Right hindlimb (tissue), 1 donor: ENCODE data around the gene TMTC2.
"Not testable (repeated sequence)": the region's sequence is repeated elsewhere in the genome, so short reads cannot be mapped to it uniquely, and the experiment has no call there.

Experiments used
- DNase-seq: peaks from one replicate; pipeline ENCODE4 v3.0.0-alpha.2; 2018

Gene TMTC2

GRCh38 chr12:83092129-83092528, 405.4 kb downstream of the TMTC2 start:
- no peak for DNase-seq

DNA sequence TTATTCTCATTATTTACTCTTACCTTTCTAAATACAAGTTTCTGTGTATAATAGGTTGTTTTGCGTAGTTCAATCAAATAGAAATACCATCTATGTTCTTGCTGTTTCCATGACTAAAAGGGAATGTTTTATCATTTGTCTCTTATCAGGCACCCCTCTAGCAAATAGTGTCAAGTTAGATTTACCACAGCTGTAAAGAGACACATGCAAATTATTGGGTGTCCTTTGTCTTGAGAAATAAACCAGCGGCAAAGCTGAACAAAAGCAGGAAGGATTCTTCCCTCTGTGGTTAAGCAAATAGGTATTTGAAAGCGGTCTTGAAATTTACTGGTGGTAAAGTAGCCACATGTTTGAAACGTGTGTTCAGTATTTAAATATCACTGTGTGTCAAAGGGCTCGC, 405.9 kb downstream of the TMTC2 start:
- DNase-seq, result no peak

GRCh38 chr12:83093426-83093825, 406.7 kb downstream of the TMTC2 start:
- DNase-seq, result no peak

DNA sequence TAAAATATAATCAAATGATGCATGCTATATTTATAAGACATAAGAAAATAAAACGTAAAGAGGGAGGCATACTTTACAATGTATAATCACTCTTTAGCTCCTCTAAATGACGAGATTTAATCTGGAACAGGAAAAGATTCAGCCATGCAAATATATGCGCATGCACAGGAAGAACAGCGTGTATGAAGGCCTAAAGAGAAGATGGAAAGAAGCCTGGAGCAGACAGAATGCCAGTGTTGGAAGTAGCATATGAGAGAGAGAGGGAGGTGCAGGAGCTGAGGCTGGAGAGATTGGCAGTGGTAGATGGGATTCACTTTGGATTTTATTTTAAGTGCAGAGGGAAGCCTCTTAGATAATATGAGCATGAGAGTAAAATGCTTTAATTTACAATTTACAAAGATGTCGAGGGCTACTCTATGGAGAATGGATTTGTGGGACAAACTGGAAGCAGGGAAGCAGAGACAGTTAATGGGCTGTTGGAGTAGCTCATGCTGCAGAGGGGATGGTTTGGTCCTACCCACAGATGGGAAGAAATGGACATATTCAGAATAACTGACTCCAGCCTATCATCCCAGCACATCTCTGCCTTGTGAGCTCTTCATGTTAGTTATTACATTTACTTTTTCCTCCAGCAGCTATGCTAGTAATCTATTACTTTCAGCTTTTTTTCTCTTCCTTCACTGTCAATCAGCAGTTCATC, 411.1 kb downstream of the TMTC2 start:
- no peak for DNase-seq

DNA sequence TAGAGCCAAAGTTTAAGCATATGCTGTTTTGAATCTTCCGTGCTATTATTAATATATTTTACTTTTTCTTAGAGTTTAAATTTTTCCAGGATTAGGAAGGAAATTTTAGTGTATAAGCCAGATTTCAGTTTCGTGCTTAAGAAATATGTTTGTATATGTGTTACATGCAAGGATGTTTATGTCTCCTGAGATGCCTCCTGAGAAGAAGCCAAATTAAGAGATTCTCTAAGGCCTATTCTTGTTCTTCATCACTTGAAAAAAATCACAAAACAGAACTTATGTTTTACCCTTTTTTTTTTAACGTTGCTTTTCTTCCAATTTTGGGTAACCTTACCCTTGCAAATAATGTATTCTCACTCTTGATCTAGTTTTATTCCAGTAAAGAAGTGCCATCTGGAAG, 412.7 kb downstream of the TMTC2 start:
- no peak for DNase-seq

DNA sequence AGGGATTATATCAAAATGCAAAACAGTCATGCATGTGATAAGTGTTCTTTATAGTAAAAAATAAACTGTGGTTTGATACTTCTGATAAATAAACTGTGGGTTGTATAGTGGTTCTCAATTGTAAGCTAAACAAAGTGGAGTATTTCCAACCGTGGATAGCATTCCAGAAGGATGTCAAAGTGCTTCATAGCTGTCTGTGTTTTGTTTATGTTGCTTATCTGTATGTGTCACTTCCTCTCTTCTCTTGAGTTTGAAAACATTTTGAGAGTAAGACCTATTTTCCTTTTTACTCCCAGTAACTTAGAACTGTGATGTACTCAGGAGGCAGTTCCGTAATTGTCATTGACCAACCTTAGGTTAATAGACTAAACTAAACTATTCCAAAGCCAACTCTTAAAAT, 415.8 kb downstream of the TMTC2 start:
- DNase-seq, result no peak

DNA sequence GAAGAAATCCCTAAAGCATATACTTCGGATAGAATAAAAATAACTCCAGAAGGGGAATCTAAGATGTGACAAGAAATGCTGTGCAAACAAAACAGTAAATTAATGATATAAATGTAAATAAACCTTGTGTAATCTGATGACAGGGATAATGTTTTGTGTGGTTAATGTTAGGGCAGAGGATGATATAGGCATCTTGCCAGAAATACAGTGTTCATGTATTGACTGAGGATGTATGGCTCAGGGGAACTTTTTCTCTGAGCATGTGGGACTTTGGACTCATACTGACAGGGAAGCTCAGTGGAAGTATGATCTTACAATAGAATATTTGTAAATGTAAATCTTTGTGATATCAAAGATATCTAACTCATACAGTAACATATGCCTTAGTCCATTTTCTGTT, 420.2 kb downstream of the TMTC2 start:
- no peak for DNase-seq

DNA sequence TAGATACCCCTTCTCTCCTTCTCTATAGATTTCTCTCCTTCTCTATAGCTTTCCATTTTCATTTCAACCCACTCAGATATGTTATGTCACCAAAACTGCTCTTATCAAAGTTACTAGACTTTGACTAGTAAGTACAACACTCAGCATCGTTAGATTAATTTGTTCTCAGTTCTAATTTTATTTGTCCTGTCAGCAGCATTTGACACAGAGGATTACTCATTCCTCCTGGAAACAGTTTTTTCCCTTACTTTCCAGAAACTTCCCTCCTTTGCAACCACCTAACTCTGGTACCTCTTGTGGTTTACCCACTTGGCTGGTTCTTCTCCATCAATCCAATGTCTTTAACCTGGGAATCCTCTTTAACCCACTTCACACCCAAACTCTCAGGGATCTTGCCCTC, 423.7 kb downstream of the TMTC2 start:
- no peak for DNase-seq

- DNase-seq, result peak; percentile 34
Measured at GRCh38 chr12:83113945-83114344, 427.2 kb downstream of the TMTC2 start.

GRCh38 chr12:83114966-83115365, 428.3 kb downstream of the TMTC2 start:
- DNase-seq, result no peak

- DNase-seq, result not testable (repeated sequence)
Measured at GRCh38 chr12:83117926-83118325, 431.2 kb downstream of the TMTC2 start.

GRCh38 chr12:83121897-83122622, 435.4 kb downstream of the TMTC2 start:
- DNase-seq, result no peak

GRCh38 chr12:83122623-83122934, 435.9 kb downstream of the TMTC2 start:
- no peak for DNase-seq

DNA sequence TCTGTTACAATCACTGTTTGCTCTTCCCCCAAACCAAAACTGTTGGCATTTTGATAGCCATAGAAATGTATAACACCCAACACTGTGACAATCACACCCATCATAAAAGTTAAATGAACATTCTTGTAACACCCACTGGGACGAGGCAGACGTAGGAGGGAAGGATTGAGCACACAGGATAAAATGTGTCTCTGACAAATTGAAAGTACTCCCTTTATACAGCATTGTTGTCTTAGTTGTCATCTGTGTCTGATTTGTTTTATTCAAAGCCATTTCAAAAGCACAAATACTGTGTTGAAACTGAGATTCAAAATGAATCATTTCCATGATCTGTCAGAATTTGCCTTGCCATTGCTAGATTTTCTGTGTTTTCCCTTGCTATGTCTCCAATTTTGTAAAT, 436.3 kb downstream of the TMTC2 start:
- no peak for DNase-seq

- no peak for DNase-seq
Measured at GRCh38 chr12:83128540-83128939, 441.8 kb downstream of the TMTC2 start.

DNA sequence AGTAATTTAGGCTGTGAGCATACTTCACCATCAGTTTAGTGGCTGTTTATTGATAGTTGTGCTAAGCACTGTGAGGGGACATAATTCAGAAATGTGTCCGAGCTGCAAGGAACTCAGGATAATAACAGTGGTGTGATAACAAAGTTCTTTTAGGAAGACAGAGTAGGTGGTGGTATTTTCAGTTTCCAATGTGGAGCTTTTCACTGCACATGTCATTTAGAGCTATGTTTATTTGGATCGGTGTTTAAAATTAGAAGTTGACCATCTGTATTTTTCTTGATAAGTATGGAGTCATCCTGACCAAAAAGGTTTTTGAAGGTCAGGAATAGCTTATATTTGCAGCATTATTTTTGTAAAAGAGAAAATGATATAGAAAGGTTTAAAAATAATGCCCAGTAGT, 443.5 kb downstream of the TMTC2 start:
- no peak for DNase-seq

GRCh38 chr12:83132360-83132759, 445.7 kb downstream of the TMTC2 start:
- no peak for DNase-seq

- no peak for DNase-seq
Measured at GRCh38 chr12:83136411-83136810, 449.7 kb downstream of the TMTC2 start.

DNA sequence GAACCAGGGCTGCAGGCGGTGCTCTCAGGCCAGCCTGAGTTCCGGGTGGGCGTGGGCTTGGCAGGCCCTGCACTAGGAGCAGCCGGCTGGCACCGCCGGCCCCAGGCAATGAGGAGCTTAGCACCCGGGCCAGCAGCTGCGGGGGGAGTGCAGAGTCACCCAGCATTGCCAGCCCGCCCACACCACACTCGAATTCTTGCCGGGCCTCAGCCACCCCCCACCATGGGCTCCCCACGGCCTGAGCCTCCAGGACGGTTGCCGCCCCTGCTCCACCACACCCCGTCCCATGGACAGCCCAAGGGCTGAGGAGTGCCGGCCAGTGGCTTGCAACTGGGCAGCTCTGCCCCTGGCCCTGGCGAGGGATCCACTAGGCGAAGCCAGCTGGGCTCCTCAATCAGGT, 453.4 kb downstream of the TMTC2 start:
- no peak for DNase-seq

GRCh38 chr12:83141460-83141994, 454.8 kb downstream of the TMTC2 start:
- no peak for DNase-seq

DNA sequence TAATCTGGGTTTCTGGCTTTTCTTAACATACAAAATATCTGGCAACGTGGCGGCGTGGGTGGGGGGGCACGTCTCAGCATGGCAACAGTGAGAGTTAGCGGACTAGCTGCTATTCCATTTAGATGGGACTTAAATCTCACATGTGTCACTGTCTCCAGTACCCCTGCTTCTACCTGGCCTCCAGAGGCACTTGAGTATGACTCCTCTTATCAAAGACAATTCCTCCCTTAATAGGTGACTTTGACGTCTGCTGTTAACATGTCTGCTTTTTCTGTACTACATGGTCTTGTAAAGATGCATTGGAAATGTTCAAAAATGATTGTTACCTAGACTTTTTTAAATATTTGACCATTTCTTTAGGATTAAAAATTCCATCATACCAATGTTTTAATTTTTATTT, 456.2 kb downstream of the TMTC2 start:
- no peak for DNase-seq

GRCh38 chr12:83143950-83144349, 457.2 kb downstream of the TMTC2 start:
- DNase-seq, result no peak

GRCh38 chr12:83145325-83145840, 458.7 kb downstream of the TMTC2 start:
- no peak for DNase-seq

- DNase-seq, result no peak
Measured at GRCh38 chr12:83147341-83147740, 460.6 kb downstream of the TMTC2 start.
